ENCODE data around the gene ZNF76. TPM values are rescaled to one million over a fixed set of nuclear protein-coding genes. Genes with fewer than 3 reads are reported as not detected.
A peak's percentile ranks its signal among the peaks of the same experiment; 100 is the strongest.
"Not testable (repeated sequence)": the region's sequence is repeated elsewhere in the genome, so short reads cannot be mapped to it uniquely, and the experiment has no call there.

ZNF76 gene
- total and polyA plus RNA-seq, 2 of the 13 experiments (the other 11 are each of a cell fraction or from before 2014, with no cell fraction given), result 13.2 to 26.4 TPM

DNA sequence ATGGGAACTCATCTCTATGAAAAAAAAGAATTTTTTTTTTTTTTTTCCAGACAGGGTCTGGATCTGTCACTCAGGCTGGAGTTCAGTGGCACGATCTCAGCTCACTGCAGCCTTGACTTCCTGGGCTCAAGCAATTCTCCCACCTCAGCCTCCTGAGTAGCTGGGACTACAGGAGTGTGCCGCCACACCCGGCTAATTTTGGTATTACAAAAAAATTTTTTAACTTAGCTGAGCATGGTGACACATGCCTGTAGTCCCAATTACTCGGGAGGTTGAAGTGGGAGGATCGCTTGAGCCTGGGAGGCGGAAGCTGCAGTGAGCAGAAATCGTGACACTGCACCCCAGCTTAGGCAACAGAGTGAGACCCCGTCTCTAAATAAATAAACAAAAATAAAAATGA is 45.6 kb downstream of the ZNF76 start:
- BruUV-seq (replicated peaks), result no TSS peak
- Histone ChIP-seq H3K9me3 (ENCODE audit: low read length) (no peaks in the 10 kb centered on the region), H3K27ac (ENCODE audit: extremely low read length, insufficient read depth, low read length) (no peak overlapping the region), H3K4me3 (replicated peaks in 1 of 3; ENCODE audit: insufficient read depth in 1 of 3, low read depth in 2 of 3, low read length in 3 of 3) (no peak overlapping the region), H3K4me2 (ENCODE audit: low read depth, low read length) (no peak overlapping the region), H2AFZ (ENCODE audit: low read length) (no peak overlapping the region), H3K9ac (ENCODE audit: insufficient read depth, low read depth, low read length) (no peak overlapping the region), H3K27me3 (ENCODE audit: control insufficient read depth in 1 of 2, insufficient read depth in 2 of 2, low read length in 2 of 2) (no peaks in the 10 kb centered on the region), H3K79me2 (ENCODE audit: insufficient read depth, low read length) (no peaks in the 10 kb centered on the region), H3K36me3 (replicated peaks in 1 of 2; ENCODE audit: control insufficient read depth in 1 of 2, insufficient read depth in 2 of 2, low read length in 2 of 2) (no peaks in the 10 kb centered on the region), H3K4me1 (ENCODE audit: insufficient read depth, low read length) (peaks cover 13% of the 10 kb centered on the region), H4K20me1 (ENCODE audit: insufficient read depth, low read length) (no peaks in the 10 kb centered on the region)
- CTCF ChIA-PET (ENCODE audit: low intra/inter-chr PET ratio, low total read pairs), result no interaction called here
- no peak for TF ChIP-seq POGZ (CRISPR knock-in tag; IDR thresholded peaks at IDR 0.05)
- no peak for TF ChIP-seq ZNF569 (CRISPR knock-in tag; IDR thresholded peaks at IDR 0.05; ENCODE audit: borderline replicate concordance)
- in situ Hi-C loops (cut with HindIII; ENCODE audit: extremely low pct_ligation_motif_present, low pct_unique_long_range_greater_than_20kb) (no loop called here), intact Hi-C loops (cut with micrococcal nuclease; ENCODE audit: unreplicated experiment) (no loop called here)
- ATAC-seq, result peak; percentile 44; the same call in 2 of the 3 replicates
- no peak for DNase-seq (ENCODE audit: low spot score)
- 77% methylated on average over 8 of the region's 8 CpGs for WGBS (ENCODE audit: low lambda C conversion rate)
- peak; percentile 4 for FAIRE-seq
- POLR2A ChIA-PET, result interaction anchor here (0.7 to 1.1 kb wide), 2 partner anchors 10 to 13 kb away, joined by 3 read pairs; no protein-coding TSS in a partner anchor

- CTCF ChIA-PET (ENCODE audit: low intra/inter-chr PET ratio, low total read pairs); H3K4me3 ChIP-seq (replicated peaks in 1 of 3; ENCODE audit: insufficient read depth in 1 of 3, low read depth in 2 of 3, low read length in 3 of 3); POLR2A ChIA-PET; H3K4me2 ChIP-seq (ENCODE audit: low read depth, low read length); BruUV-seq (replicated peaks); H3K27me3 ChIP-seq (ENCODE audit: control insufficient read depth in 1 of 2, insufficient read depth in 2 of 2, low read length in 2 of 2); H3K36me3 ChIP-seq (replicated peaks in 1 of 2; ENCODE audit: control insufficient read depth in 1 of 2, insufficient read depth in 2 of 2, low read length in 2 of 2); H3K79me2 ChIP-seq (ENCODE audit: insufficient read depth, low read length); H2AFZ ChIP-seq (ENCODE audit: low read length); intact Hi-C loops (cut with micrococcal nuclease; ENCODE audit: unreplicated experiment); in situ Hi-C loops (cut with HindIII; ENCODE audit: extremely low pct_ligation_motif_present, low pct_unique_long_range_greater_than_20kb); DNase-seq (ENCODE audit: low spot score); H3K9ac ChIP-seq (ENCODE audit: insufficient read depth, low read depth, low read length); ATAC-seq; H3K9me3 ChIP-seq (ENCODE audit: low read length); H3K27ac ChIP-seq (ENCODE audit: extremely low read length, insufficient read depth, low read length); H4K20me1 ChIP-seq (ENCODE audit: insufficient read depth, low read length); FAIRE-seq: not testable (repeated sequence)
- 94% methylated on average over 15 of the region's 15 CpGs for WGBS (ENCODE audit: low lambda C conversion rate)
- H3K4me1 ChIP-seq (ENCODE audit: insufficient read depth, low read length), result peaks cover 13% of the 10 kb centered on the region
Measured at GRCh38 chr6:35307138-35307537, 47.6 kb downstream of the ZNF76 start.

- WGBS (ENCODE audit: low lambda C conversion rate), result 87% methylated on average over 2 of the region's 2 CpGs
- POLR2A ChIA-PET; H3K4me2 ChIP-seq (ENCODE audit: low read depth, low read length); BruUV-seq (replicated peaks); H3K79me2 ChIP-seq (ENCODE audit: insufficient read depth, low read length); H3K27me3 ChIP-seq (ENCODE audit: control insufficient read depth in 1 of 2, insufficient read depth in 2 of 2, low read length in 2 of 2); ATAC-seq; H3K9ac ChIP-seq (ENCODE audit: insufficient read depth, low read depth, low read length); H3K4me3 ChIP-seq (replicated peaks in 1 of 3; ENCODE audit: insufficient read depth in 1 of 3, low read depth in 2 of 3, low read length in 3 of 3); DNase-seq (ENCODE audit: low spot score); H4K20me1 ChIP-seq (ENCODE audit: insufficient read depth, low read length); H3K36me3 ChIP-seq (replicated peaks in 1 of 2; ENCODE audit: control insufficient read depth in 1 of 2, insufficient read depth in 2 of 2, low read length in 2 of 2); CTCF ChIA-PET (ENCODE audit: low intra/inter-chr PET ratio, low total read pairs); H2AFZ ChIP-seq (ENCODE audit: low read length); H3K9me3 ChIP-seq (ENCODE audit: low read length); H3K27ac ChIP-seq (ENCODE audit: extremely low read length, insufficient read depth, low read length); H3K4me1 ChIP-seq (ENCODE audit: insufficient read depth, low read length); in situ Hi-C loops (cut with HindIII; ENCODE audit: extremely low pct_ligation_motif_present, low pct_unique_long_range_greater_than_20kb); intact Hi-C loops (cut with micrococcal nuclease; ENCODE audit: unreplicated experiment); FAIRE-seq: not testable (repeated sequence)
Measured at GRCh38 chr6:35308543-35308942, 49.0 kb downstream of the ZNF76 start.
